HG02870 (cell line): Measurements from ENCODE around the gene FAM13A.

Experiments used
- ATAC-seq: cut with Tn5 transposase; IDR thresholded peaks from one replicate; pipeline ENCODE4 v1.9.1; 2021; ENCODE audit warnings: mild to moderate bottlenecking, moderate library complexity; ENCODE audit not compliant: unreplicated experiment

FAM13A gene

GRCh38 chr4:88696630-88697029, 360.4 kb downstream of the FAM13A start:
- no peak for ATAC-seq

- ATAC-seq: no peak
These were observed 363.2 kb downstream of the FAM13A start for GRCh38 chr4:88693792-88694191.

- no peak for ATAC-seq
These were observed 366.6 kb downstream of the FAM13A start for GRCh38 chr4:88690355-88690754.

GRCh38 chr4:88681209-88681608, 375.8 kb downstream of the FAM13A start:
- no peak for ATAC-seq
